ENCODE measurements around the gene MORN4.

MORN4 gene

DNA sequence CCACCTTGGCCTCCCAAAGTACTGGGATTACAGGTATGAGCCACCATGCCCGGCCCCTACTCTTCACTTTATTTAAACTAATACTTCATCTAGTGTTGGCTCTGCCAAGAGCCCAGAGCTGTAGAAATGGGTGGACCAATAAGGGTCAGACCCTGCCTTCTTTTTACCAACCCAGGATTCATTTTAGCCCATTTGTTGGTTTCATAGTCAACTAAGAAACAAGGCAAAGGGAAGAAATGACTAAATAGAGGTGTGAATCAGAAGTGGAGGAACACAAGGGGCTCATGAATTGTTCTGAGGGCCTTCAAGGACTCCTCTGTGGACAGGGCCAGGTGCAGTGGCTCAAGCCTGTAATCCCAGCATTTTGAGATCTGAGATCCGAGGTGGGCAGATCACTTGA, 59.6 kb downstream of the MORN4 start:
- no peak for DNase-seq (ENCODE audit: low spot score)

DNA sequence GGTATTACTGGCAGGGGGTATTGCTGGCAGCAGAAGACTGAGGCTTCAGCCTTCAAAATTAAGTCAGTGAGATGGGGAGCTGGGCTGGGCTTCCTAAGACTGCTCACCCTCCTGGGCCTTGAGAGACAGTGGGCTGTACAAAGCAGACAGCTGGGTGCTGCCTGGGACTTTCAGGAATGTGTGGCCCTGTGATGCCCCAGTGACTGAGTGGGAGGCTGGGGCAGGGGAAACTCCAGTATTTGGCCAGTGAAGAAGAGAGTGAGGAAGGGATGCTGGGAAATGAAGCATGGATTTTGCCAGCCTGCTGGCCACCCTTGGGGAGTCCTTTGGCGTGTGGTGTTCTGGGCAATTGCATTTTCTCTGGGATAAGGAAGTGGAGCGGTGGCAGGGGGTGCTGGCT, 60.3 kb downstream of the MORN4 start:
- no peak for DNase-seq (ENCODE audit: low spot score)

DNA sequence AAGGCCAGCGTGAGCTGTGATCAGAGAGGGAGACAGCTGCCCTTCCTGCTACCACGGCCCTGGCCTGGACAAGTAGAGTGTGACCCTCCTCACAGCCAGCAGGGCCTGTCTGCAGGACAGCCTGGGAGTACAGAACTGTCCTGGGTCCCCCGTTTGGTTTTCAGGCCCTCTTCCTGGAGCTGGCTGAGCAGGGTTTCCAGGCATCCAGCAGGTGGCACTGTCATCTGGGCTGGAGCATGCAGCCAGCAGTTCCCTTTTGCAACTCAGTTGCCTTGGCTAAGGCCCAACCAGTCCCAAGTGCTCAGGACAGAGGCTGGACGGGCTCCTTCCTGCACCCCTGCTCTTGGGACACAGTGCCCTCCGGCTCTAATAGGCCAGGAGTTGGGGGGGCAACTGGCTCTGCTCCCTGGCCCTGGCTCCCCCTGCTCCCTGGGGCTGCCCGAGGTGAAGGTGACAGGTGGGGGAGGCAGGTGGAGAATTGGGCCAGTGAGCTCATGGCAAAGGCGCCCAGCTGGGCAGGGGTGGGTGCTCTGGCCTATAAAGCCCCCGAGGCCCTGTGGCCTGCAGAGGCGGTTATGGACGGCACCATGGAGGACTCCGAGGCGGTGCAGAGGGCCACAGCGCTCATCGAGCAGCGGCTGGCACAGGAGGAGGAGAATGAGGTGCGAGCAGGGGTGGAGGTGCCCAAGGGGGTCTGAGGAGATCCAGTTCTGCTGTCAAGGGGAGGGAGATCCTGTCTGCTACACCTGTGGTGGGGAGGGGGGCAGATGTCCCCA, 60.9 kb downstream of the MORN4 start, which contains the start of gene ANKRD2:
Gene ANKRD2, plus strand, starts transcription at position 566 of the 776 bp plus-strand sequence. Its CDS starts 10 bp downstream, at position 576.
- DNase-seq (ENCODE audit: low spot score): peak; percentile 89

DNA sequence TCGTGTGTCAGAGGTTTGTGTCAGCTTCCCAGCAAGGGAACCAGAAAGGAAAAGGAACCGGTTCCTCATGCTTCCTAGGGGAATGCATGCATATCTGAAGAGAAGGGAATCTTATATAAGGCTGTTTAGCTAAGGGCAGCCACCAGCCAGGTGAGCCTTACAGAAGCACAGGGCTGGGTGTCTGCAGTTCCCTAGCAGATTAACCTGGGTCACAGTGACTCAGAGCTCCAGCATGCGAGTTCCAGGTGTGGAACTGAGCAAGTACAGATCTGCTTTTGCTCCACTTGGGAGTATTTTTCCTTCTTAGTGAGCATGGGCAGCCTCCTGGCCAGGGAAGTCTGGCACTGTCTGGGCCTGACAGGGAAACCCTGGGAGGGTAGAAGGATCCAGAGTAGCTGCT, 61.7 kb downstream of the MORN4 start:
- no peak for DNase-seq (ENCODE audit: low spot score)

DNA sequence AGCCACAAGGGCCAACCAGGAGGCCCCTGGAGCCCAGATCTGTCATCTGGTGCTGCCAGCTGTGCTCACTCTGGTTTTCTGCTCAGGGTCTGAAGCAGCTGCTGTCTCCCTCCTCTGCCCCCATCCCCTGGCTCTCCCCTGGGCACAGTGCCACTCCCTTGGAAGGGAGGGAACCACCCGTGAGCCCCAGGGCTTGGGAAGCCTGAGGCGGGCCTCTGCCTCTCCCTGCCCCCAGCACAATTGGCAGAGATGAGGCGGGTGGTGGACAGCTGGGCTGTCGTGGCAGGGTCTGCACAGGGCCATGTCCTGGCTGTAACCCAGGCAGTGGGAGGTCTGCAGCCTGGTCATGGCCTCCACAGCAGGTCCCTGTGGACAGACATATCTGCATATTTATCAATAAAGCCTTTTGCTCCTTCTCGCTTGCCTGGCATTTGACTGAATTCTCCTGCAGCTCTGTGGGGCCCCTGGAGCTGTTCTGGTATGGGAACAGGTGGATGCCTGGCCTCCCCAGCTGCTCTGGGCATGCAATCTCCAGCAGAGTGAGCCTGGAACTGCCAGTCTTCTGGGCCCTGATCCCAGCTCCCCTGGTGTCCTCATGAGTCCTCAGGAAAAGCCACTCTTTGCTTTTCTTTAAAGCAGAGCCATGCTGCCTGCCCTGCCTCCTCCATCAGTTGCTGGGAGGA, 62.4 kb downstream of the MORN4 start:
- DNase-seq (ENCODE audit: low spot score): no peak

DNA sequence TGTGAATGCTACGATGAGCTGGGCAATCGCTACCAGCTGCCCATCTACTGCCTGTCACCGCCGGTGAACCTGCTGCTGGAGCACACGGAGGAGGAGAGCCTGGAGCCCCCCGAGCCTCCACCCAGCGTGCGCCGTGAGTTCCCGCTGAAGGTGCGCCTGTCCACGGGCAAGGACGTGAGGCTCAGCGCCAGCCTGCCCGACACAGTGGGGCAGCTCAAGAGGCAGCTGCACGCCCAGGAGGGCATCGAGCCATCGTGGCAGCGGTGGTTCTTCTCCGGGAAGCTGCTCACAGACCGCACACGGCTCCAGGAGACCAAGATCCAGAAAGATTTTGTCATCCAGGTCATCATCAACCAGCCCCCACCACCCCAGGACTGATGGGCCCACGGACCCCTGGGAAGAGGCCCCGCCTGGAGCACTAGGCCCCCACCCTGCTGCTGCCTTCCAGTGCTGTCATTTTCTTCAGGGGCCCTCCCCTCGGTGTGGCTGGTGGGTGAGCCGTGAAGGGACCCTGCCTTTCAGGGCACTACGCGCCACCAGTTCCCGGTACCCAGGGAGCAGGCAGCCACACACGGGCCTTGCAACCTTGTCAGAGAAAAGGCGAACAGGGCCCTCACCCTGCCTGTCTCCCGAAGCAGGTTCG, 63.0 kb downstream of the MORN4 start:
- no peak for DNase-seq (ENCODE audit: low spot score)

DNA sequence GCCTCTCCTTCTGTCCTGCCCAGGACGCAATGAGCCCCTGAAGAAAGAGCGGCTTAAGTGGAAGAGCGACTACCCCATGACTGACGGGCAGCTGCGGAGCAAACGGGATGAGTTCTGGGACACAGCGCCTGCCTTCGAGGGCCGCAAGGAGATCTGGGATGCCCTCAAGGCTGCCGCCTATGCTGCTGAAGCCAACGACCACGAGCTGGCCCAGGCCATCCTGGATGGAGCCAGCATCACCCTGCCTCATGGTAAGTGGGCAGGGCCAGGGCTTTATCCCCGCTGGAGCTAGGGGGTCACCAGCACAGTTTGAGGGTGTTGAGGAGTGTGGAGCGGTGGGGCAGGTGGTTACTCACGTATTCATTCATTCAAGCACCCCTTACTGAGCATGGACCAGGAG, 65.4 kb downstream of the MORN4 start:
- DNase-seq (ENCODE audit: low spot score): no peak

DNA sequence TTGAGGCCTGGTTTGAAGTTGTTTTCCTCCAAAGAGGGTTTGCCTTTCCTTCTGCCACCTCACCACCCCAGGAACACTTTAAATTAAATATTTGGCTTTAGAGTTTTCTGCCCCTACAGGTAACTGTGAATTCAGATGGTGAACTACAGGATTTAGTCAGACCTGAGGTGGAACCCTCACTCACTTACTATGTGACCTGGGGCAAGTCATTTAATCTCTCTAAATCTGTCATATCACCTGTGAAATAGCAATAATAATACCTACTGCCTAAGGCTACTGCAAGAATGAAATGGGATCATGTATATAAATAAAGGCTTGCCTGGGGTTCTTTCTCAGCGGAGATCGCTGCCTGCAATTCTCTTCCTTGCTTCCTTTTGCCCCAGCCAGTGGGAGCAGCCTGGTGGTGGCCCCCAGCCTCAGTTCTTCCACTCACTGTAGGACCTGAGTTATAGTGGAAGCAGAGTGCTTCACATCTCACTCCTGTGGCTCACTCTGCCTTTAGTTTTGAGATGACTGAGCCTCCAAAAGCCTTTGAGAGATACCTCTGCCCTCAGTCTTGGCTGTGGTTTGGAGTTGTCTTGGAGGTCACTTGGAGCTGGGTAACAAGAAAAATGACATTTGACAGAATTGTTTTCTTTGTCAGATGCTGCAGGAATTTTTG, 66.8 kb downstream of the MORN4 start:
- DNase-seq (ENCODE audit: low spot score): no peak

DNA sequence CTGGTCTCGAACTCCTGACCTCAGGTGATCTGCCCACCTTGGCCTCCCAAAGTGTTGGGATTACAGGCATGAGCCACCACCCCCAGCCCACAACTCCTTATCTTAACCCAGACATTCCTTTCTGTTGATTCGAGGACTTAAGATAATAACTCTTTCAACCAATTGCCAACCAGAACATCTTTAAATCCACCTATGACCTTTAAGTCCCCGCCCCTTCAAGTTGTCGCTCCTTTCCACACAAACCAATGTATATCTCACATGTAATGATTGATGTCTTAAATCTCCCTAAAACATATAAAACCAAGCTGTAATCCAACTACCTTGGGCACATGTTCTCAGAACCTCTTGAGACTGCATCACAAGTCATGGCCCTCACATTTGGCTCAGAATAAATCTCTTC, 68.5 kb downstream of the MORN4 start:
- no peak for DNase-seq (ENCODE audit: low spot score)
